H1 (cell line): ENCODE data around the gene CHDH. TPM values are rescaled to one million over a fixed set of nuclear protein-coding genes. Genes with fewer than 3 reads are reported as not detected.

Experiments
- CTCF ChIA-PET: fragments of 300-600 bp; sonication (Branson Sonifier 250); formaldehyde crosslinking; loops from one replicate; lab custom pipeline; 2021; ENCODE audit not compliant: partially characterized antibody; lab: Charles Lee
- POLR2A ChIA-PET: fragments of 300-600 bp; sonication (Branson Sonifier 250); formaldehyde crosslinking; loops from one replicate; lab custom pipeline; 2021; ENCODE audit warnings: inconsistent platforms; ENCODE audit not compliant: partially characterized antibody; lab: Charles Lee
- DNase-seq, 2 experiments: peaks; one replicate each; pipeline versions ENCODE4 v3.0.0 to v3.0.0-alpha.2; 2010 to 2022; ENCODE audit warnings: low spot score in 2 of 2, low read depth in 1 of 2, mixed read lengths in 1 of 2
- FAIRE-seq: peaks from 2 replicates; lab custom pipeline; 2011; peaks lifted over from hg19 to GRCh38; lab: Jason Lieb, UNC
- H2AFZ ChIP-seq: 2 replicates; pipeline ENCODE4 v1.8.1; 2012; ENCODE audit warnings: low read length, inconsistent platforms
- H2AK5ac ChIP-seq: 2 replicates; pipeline ENCODE4 v1.6.1; 2013; ENCODE audit warnings: low read depth, low read length
- H2BK120ac ChIP-seq: replicated peaks from 2 replicates; pipeline ENCODE3; 2013; ENCODE audit warnings: low read depth, low read length, inconsistent platforms
- H2BK12ac ChIP-seq: 2 replicates; pipeline ENCODE4 v1.6.1; 2013; ENCODE audit warnings: low read depth, low read length
- H2BK15ac ChIP-seq: 2 replicates; pipeline ENCODE4 v1.6.1; 2013; ENCODE audit warnings: low read length
- H2BK20ac ChIP-seq: 2 replicates; pipeline ENCODE4 v1.6.1; 2013; ENCODE audit warnings: low read length
- H2BK5ac ChIP-seq: 2 replicates; pipeline ENCODE4 v1.6.1; 2013; ENCODE audit warnings: low read depth, low read length
- H3K14ac ChIP-seq: 2 replicates; pipeline ENCODE4 v1.6.1; 2013; ENCODE audit warnings: inconsistent platforms; ENCODE audit not compliant: insufficient read length
- H3K18ac ChIP-seq: 2 replicates; pipeline ENCODE4 v1.6.1; 2013; ENCODE audit warnings: low read length; ENCODE audit errors: extremely low read depth
- H3K23ac ChIP-seq: 2 replicates; pipeline ENCODE4 v1.6.1; 2013; ENCODE audit warnings: inconsistent platforms; ENCODE audit not compliant: insufficient read length
- H3K23me2 ChIP-seq: 2 replicates; pipeline ENCODE4 v1.6.1; 2013; ENCODE audit warnings: low read depth, low read length
- H3K27ac ChIP-seq: 2 replicates; pipeline ENCODE4 v1.6.1; 2011; ENCODE audit warnings: low read depth, low read length, inconsistent platforms
- H3K27me3 ChIP-seq, 4 experiments: replicated peaks in 1 of 4; 1 replicate in 1 of 4; 2 replicates in 3 of 4; pipeline versions ENCODE4 v1.6.1 to v1.8.1; 2011 to 2013; ENCODE audit warnings: low read length in 3 of 4, mild to moderate bottlenecking in 3 of 4, inconsistent platforms in 2 of 4, mixed read lengths in 2 of 4, moderate library complexity in 1 of 4; ENCODE audit not compliant: control insufficient read depth in 3 of 4, insufficient read depth in 3 of 4; ENCODE audit errors: extremely low read depth in 1 of 4
- H3K36me3 ChIP-seq, 4 experiments: 2 replicates each; pipeline versions ENCODE4 v1.6.1 to v1.8.1; 2011 to 2013; ENCODE audit warnings: mild to moderate bottlenecking in 4 of 4, low read length in 3 of 4, moderate library complexity in 2 of 4, control low read depth in 1 of 4, inconsistent platforms in 1 of 4; ENCODE audit not compliant: insufficient read depth in 4 of 4, control insufficient read depth in 2 of 4
- H3K4ac ChIP-seq: replicated peaks from 2 replicates; pipeline ENCODE3; 2013; ENCODE audit warnings: low read length, low read depth, mixed read lengths, inconsistent platforms; ENCODE audit not compliant: insufficient read length
- H3K4me1 ChIP-seq, 4 experiments: replicated peaks in 1 of 4; 1 replicate in 1 of 4; 2 replicates in 3 of 4; pipeline versions ENCODE4 v1.6.1 to v1.8.1; 2011 to 2013; ENCODE audit warnings: low read length in 3 of 4, inconsistent platforms in 2 of 4, mixed read lengths in 1 of 4; ENCODE audit not compliant: insufficient read depth in 4 of 4, control insufficient read depth in 3 of 4
- H3K4me2 ChIP-seq, 2 experiments: 2 replicates each; pipeline versions ENCODE4 v1.6.1 to v1.8.1; 2011 to 2013; ENCODE audit warnings: low read depth in 2 of 2, low read length in 2 of 2, control low read depth in 1 of 2, inconsistent platforms in 1 of 2, mild to moderate bottlenecking in 1 of 2; ENCODE audit not compliant: insufficient read depth in 1 of 2
- H3K4me3 ChIP-seq, 4 experiments: fragments of 200-600, 300-600 bp in 1 of 4; sonication (generic), shearing (Covaris generic), sonication (Bioruptor Twin) in 1 of 4; 2 replicates each; pipeline versions ENCODE4 v1.5.1 to v1.8.1; 2011 to 2016; ENCODE audit warnings: low read length in 4 of 4, low read depth in 3 of 4, control low read depth in 2 of 4, inconsistent platforms in 2 of 4, mild to moderate bottlenecking in 2 of 4, mixed read lengths in 1 of 4, moderate library complexity in 1 of 4; ENCODE audit not compliant: insufficient read depth in 2 of 4; ENCODE audit errors: extremely low read depth in 1 of 4
- H3K56ac ChIP-seq: replicated peaks from 2 replicates; pipeline ENCODE3; 2013; ENCODE audit warnings: low read depth, mild to moderate bottlenecking, mixed read lengths, low read length, inconsistent platforms; ENCODE audit not compliant: insufficient read length
- H3K79me1 ChIP-seq: 2 replicates; pipeline ENCODE4 v1.6.1; 2013; ENCODE audit warnings: low read depth, low read length, control low read depth
- H3K79me2 ChIP-seq, 2 experiments: 2 replicates each; pipeline versions ENCODE4 v1.6.1 to v1.8.1; 2012 to 2013; ENCODE audit warnings: low read length in 2 of 2, mild to moderate bottlenecking in 2 of 2, inconsistent platforms in 1 of 2; ENCODE audit not compliant: insufficient read depth in 2 of 2, control insufficient read depth in 1 of 2
- H3K9ac ChIP-seq, 4 experiments: replicated peaks in 1 of 4; 1 replicate in 1 of 4; 2 replicates in 3 of 4; pipeline versions ENCODE4 v1.6.1 to v1.8.1; 2011 to 2013; ENCODE audit warnings: low read depth in 3 of 4, low read length in 3 of 4, control low read depth in 2 of 4, mild to moderate bottlenecking in 2 of 4, moderate library complexity in 2 of 4, inconsistent platforms in 1 of 4; ENCODE audit errors: extremely low read depth in 1 of 4
- H3K9me3 ChIP-seq, 2 experiments: 2 replicates each; pipeline versions ENCODE4 v1.6.1 to v1.8.1; 2012 to 2013; ENCODE audit warnings: mild to moderate bottlenecking in 2 of 2, moderate library complexity in 2 of 2, control low read depth in 1 of 2, inconsistent platforms in 1 of 2, low read depth in 1 of 2, low read length in 1 of 2, mixed read lengths in 1 of 2; ENCODE audit not compliant: insufficient read depth in 2 of 2
- H4K20me1 ChIP-seq, 2 experiments: replicated peaks in 1 of 2; 2 replicates each; pipeline versions ENCODE3 to v1.8.1; 2011 to 2013; ENCODE audit warnings: inconsistent platforms in 2 of 2, low read length in 2 of 2, mild to moderate bottlenecking in 1 of 2; ENCODE audit not compliant: insufficient read depth in 2 of 2, control insufficient read depth in 1 of 2
- H4K5ac ChIP-seq: 2 replicates; pipeline ENCODE4 v1.6.1; 2013; ENCODE audit warnings: low read length, low read depth, mixed read lengths, inconsistent platforms; ENCODE audit not compliant: insufficient read length
- H4K8ac ChIP-seq: 2 replicates; pipeline ENCODE4 v1.8.0; 2013; ENCODE audit warnings: mild to moderate bottlenecking, moderate library complexity, low read length, inconsistent platforms; ENCODE audit not compliant: insufficient read depth; ENCODE audit errors: extremely low read depth
- H4K91ac ChIP-seq: replicated peaks from 2 replicates; pipeline ENCODE3; 2013; ENCODE audit warnings: low read length, mixed read lengths, inconsistent platforms; ENCODE audit not compliant: insufficient read length
- CEBPB ChIP-seq: IDR thresholded peaks from 2 replicates; pipeline ENCODE4 v1.6.1; 2012; ENCODE audit warnings: low read depth, low read length
- CTBP2 ChIP-seq: IDR thresholded peaks from 2 replicates; pipeline ENCODE4 v1.7.0; 2011; ENCODE audit warnings: borderline replicate concordance, mild to moderate bottlenecking, moderate library complexity, mixed read lengths, low read length; ENCODE audit not compliant: insufficient read depth, insufficient read length
- GABPA ChIP-seq: IDR thresholded peaks from 2 replicates; pipeline ENCODE4 v1.6.1; 2011; ENCODE audit warnings: mild to moderate bottlenecking, low read length, moderate library complexity, borderline replicate concordance; ENCODE audit not compliant: insufficient read depth
- KDM4A ChIP-seq: IDR thresholded peaks from one replicate; pipeline ENCODE4 v1.7.1; 2012; ENCODE audit warnings: low read depth, mild to moderate bottlenecking, moderate library complexity, low read length, inconsistent platforms; ENCODE audit not compliant: severe bottlenecking
- KDM5A ChIP-seq: fragments of 200-600 bp; IDR thresholded peaks from 2 replicates; pipeline ENCODE4 v1.7.1; 2012; ENCODE audit warnings: mild to moderate bottlenecking, low read length, inconsistent platforms, mixed read lengths
- POLR2A ChIP-seq, 2 experiments: IDR thresholded peaks; 1 replicate in 1 of 2; 2 replicates in 1 of 2; pipeline ENCODE4 v1.6.1; 2011; ENCODE audit warnings: low read depth in 2 of 2, low read length in 2 of 2, mild to moderate bottlenecking in 2 of 2; ENCODE audit errors: control extremely low read depth in 1 of 2
- RAD21 ChIP-seq, 2 experiments: IDR thresholded peaks in 1 of 2; conservative IDR thresholded peaks in 1 of 2; 2 replicates each; pipeline ENCODE4 v1.6.1; 2011; ENCODE audit warnings: low read depth in 2 of 2, low read length in 2 of 2, improper control_type of control experiment in 1 of 2, inconsistent platforms in 1 of 2, mild to moderate bottlenecking in 1 of 2, moderate library complexity in 1 of 2
- RXRA ChIP-seq: IDR thresholded peaks from 2 replicates; pipeline ENCODE4 v1.6.1; 2011; ENCODE audit warnings: low read depth, mild to moderate bottlenecking, low read length, moderate library complexity; ENCODE audit not compliant: insufficient read depth
- SIX5 ChIP-seq: IDR thresholded peaks from 2 replicates; pipeline ENCODE4 v1.6.1; 2011; ENCODE audit warnings: mild to moderate bottlenecking, low read depth, low read length
- SRF ChIP-seq: IDR thresholded peaks from 2 replicates; pipeline ENCODE4 v1.6.1; 2011; ENCODE audit warnings: mild to moderate bottlenecking, low read depth, low read length, moderate library complexity
- TBP ChIP-seq: IDR thresholded peaks from 2 replicates; pipeline ENCODE4 v1.6.1; 2011; ENCODE audit warnings: low read depth, low read length, improper control_type of control experiment
- WGBS, 2 experiments: shearing (Covaris generic) in 1 of 2; methylation state at CpG; one replicate each; pipeline versions ENCODE4 v1.1.6 to v1.1.7; 2013 to 2015; ENCODE audit warnings: low lambda C conversion rate in 2 of 2, mixed read lengths in 2 of 2, inconsistent platforms in 1 of 2, low coverage in 1 of 2, missing lambda C conversion rate in 1 of 2; ENCODE audit not compliant: insufficient replicate concordance in 2 of 2, insufficient coverage in 1 of 2, insufficient read length in 1 of 2; ENCODE audit errors: extremely low coverage in 1 of 2, missing lambda C conversion rate in 1 of 2; 5-methylcytosine and 5-hydroxymethylcytosine counted together
- polyA plus RNA-seq, 7 experiments: library from polyadenylated mRNA; depleted of rRNA in 3 of 7; stranded (reverse) in 5 of 7; unstranded in 2 of 7; fragments of >200 nt in 5 of 7; fragments of 200-250 nt in 2 of 7; gene quantifications; 1 replicate in 5 of 7; 2 replicates in 1 of 7; 4 replicates in 1 of 7; pipeline versions ENCODE4 v1.2.1 to v1.2.3, GENCODE V29; 2011 to 2013; ENCODE audit warnings: missing spikeins in 2 of 7, mixed read lengths in 2 of 7
- total RNA-seq: library from RNA; stranded (reverse); fragmentation: NEBNext Ultra II Directional; extraction: Animal tissue kit (Norgen Biotek cat#: 25700); gene quantifications from 2 replicates; pipeline ENCODE4 v1.2.1, GENCODE V29; 2021

Gene CHDH
- total and polyA plus RNA-seq, 2 of the 8 experiments (the other 6 are each of a cell fraction or from before 2014, with no cell fraction given) = 4.9 to 10.3 TPM

DNA sequence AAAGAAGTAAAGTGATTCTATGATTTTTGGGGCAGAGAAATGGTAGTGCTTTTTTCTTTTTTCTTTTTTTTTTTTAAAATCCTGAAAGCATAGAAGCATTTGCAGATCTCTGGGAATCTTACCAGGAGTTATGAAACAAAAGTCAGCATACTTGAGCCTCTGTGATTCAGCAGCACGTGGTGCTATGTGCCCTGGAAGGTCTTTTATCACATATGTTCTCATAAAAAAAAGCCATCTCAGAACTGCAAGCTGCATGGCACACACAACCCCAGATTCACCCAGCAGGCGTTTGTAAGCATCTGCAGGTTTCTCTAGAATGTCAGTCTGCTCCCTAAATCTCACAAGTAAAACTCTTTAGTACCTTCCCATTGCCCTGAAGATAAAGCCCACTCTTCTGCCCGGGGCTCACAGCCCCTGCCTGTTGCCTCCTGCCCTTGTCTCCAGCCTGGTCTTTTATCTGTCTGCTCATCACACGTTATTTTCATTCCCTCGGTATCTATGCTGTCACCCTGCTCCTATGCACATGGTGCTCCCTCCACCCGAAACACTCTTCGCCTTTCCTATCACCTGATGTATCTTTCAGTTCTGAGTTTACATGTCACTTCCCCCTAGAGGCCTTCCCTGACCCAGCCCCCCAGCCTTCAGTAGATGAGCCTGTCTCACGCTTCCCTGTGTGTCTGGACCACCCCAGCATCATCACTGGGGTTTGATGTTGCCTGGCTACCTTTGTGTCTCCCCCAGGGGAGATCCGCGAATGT is 72.4 kb downstream of the CHDH start:
- H2AK5ac ChIP-seq = no peak overlapping the region
- no peaks in the 10 kb centered on the region for H3K23me2 ChIP-seq
- H3K4ac ChIP-seq = no peak overlapping the region
- H3K14ac ChIP-seq = no peak overlapping the region
- no peak overlapping the region for H4K91ac ChIP-seq
- no peak overlapping the region for H3K56ac ChIP-seq
- no peak overlapping the region for H2BK120ac ChIP-seq
- H2AFZ ChIP-seq = no peak overlapping the region; the same call in 1 of the 2 replicates
- WGBS, 2 experiments = 80% methylated on average over 10 of the region's 10 CpGs; no CpG with 5 or more reads in 1 of the 2 experiments
- H2BK15ac ChIP-seq = no peak overlapping the region
- FAIRE-seq (no peak), DNase-seq (no peak)
- no peak overlapping the region for H3K4me2 ChIP-seq
- H3K27me3 ChIP-seq = no peaks in the 10 kb centered on the region
- ChIA-PET POLR2A (no interaction called here), CTCF (interaction anchor here (3.4 kb wide), 1 partner anchor 7 kb away, joined by 10 read pairs; no protein-coding TSS in a partner anchor)
- H3K79me1 ChIP-seq = no peaks in the 10 kb centered on the region
- no peak overlapping the region for H3K23ac ChIP-seq
- no peak overlapping the region for H3K4me3 ChIP-seq
- H3K9ac ChIP-seq = no peak overlapping the region
- no peak overlapping the region for H2BK20ac ChIP-seq
- no peak overlapping the region for H3K18ac ChIP-seq
- H4K8ac ChIP-seq = no peak overlapping the region
- peaks cover 3 to 12% (median 7%) of the 10 kb centered on the region in 4 experiments; a peak in 5 of 7 replicates for H3K4me1 ChIP-seq
- H2BK5ac ChIP-seq = no peak overlapping the region
- no peak overlapping the region for H3K27ac ChIP-seq
- H3K36me3 ChIP-seq = no peaks in the 10 kb centered on the region
- H4K5ac ChIP-seq = no peak overlapping the region
- H2BK12ac ChIP-seq = no peak overlapping the region; the same call in 1 of the 2 replicates
- no peaks in the 10 kb centered on the region for H3K79me2 ChIP-seq
- no peaks in the 10 kb centered on the region for H3K9me3 ChIP-seq
- H4K20me1 ChIP-seq = no peaks in the 10 kb centered on the region
- TF ChIP-seq TBP (no peak), SIX5 (no peak), RXRA (no peak), KDM5A (no peak), GABPA (no peak), POLR2A (IDR thresholded peaks at IDR 0.05; ENCODE audit: control extremely low read depth in 1 of 2, low read depth in 2 of 2, low read length in 2 of 2) (no peak), SRF (no peak), RAD21 (IDR thresholded peaks at IDR 0.05 in 1 of 2, conservative IDR thresholded peaks at IDR 0.05 in 1 of 2; ENCODE audit: low read depth in 2 of 2, low read length in 2 of 2) (no peak), CTBP2 (no peak), KDM4A (no peak), CEBPB (no peak)
